ENCODE results near the gene C10orf90.

The C10orf90 gene

GRCh38 chr10:126632705-126633104, 37.8 kb downstream of the C10orf90 start:
- no peak for DNase-seq

GRCh38 chr10:126629925-126630624, 40.4 kb downstream of the C10orf90 start:
- no peak for DNase-seq

GRCh38 chr10:126628746-126629145, 41.7 kb downstream of the C10orf90 start:
- no peak for DNase-seq

- no peak for DNase-seq
These were observed 48.6 kb downstream of the C10orf90 start for GRCh38 chr10:126621846-126622245.

DNA sequence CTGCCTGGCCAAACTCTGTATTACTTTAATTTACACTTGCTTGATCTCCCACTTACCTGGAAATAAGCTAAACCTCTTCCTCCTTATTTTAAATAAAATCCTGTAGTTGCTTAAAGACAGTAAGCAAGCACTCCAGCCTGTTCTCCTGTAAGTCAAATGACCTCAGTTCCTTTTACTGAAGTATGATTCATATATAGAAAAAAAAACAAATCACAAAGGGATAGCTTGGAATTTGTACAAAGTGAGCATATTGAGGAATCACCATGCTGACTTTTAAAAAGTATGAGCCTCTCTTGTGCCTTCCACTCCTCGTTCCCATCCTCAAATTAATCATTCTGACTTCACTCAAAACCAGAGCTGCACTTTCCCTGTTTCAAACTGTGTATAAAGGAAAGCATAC, 52.0 kb downstream of the C10orf90 start:
- DNase-seq = no peak

DNA sequence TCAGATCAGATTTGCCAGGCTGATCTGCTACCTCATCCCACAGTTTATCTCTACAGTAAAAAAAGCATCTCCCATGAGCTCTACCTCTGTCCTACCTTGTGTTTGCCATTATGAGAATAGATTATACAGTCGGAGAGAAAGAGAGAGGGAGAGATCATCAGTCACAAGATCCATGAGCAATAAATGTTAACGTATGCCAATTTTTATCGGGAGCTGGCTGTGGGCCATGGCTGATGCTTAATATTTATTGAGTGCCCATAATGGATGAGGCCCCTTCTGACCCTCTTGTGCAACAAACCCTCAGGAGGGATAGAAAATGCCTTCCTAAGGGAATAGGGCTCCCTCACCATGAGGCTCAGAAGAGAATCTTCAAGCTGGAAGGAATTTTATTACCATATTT, 52.8 kb downstream of the C10orf90 start:
- DNase-seq = no peak

DNA sequence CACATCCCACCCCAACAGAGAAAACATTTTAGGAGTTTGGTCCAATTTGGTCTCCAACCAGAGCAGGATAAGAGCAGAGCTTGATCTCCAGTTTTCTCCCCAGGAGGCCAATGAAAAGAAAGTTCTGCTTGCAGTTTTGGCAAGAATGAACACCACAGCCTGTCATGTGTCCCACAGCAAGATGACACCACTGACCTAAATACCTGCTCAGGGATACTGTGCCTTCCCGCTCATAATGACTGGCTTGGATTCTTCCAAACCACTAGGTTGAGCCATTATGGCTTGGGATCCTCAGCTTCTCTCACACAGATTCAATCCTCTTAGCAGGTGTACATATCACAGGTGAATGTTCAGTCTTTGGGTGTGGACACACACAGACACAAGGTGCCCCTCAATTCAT, 53.3 kb downstream of the C10orf90 start:
- DNase-seq = no peak

- DNase-seq = no peak
These were observed 53.8 kb downstream of the C10orf90 start for GRCh38 chr10:126616737-126617136.

DNA sequence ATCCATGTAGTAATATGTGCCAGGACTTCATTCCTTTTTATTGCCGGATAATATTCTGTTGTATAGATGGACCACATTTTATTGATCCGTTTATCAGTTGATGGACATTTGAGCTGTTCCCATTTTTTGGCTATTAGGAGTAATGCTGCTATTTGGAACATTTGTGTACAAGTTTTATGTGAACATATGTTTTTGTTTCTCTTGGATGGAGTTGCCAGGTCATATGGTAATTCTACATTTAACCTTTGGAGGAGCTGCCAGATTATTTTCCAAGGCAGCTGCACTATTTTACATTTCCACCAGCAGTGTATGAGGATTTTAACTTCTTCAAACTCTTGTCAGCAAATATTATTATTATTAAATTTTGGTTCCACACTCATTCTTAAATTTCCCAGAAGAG, 59.2 kb downstream of the C10orf90 start:
- no peak for DNase-seq

GRCh38 chr10:126609566-126609965, 60.9 kb downstream of the C10orf90 start:
- no peak for DNase-seq

GRCh38 chr10:126599949-126600682, 70.4 kb downstream of the C10orf90 start:
- DNase-seq = no peak

GRCh38 chr10:126598009-126598408, 72.5 kb downstream of the C10orf90 start:
- DNase-seq = no peak

GRCh38 chr10:126597211-126597610, 73.3 kb downstream of the C10orf90 start:
- no peak for DNase-seq

DNA sequence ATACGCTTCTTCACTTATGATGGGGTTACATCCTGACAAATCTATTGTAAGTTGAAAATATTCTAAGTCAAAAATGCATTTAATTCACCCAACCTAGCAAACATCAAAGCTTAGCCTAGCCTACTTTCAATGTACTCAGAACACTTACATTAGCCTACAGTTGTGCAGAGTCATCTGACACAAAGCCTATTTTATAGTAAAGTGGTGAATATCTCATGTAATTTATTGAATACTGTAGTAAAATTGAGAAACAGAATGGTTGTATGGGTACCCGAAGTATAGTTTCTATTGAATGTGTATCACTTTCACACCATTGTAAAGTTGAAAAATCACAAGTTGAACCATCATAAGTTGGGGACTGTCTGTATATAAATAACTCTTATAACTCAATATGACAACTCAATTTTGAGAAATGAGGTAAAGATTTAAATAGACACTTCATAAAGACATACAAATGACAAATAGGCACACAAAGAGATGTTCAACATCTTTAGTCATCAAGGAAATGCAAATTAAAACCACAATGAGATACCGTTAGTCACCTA, 73.9 kb downstream of the C10orf90 start:
- DNase-seq = no peak

DNA sequence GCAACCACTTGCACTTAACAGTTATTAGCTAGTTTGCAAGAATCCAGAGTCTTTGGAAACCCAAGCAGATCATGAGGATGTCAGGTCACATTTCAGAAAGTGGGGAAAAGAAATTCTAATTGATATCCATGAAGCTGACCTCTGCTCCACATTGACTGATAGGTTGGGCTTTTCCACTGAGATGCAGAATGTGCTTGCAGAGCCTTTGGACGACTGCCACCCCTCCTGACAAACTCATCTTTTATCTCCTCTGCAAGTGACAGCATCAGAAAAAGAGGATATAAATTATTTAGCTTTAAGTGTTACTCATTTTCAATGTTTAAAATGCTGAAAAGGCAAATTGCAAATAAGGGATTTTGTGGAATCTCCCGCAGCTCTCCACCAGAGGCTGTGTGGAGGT, 75.3 kb downstream of the C10orf90 start:
- no peak for DNase-seq

GRCh38 chr10:126593968-126594701, 76.4 kb downstream of the C10orf90 start:
- DNase-seq = no peak

DNA sequence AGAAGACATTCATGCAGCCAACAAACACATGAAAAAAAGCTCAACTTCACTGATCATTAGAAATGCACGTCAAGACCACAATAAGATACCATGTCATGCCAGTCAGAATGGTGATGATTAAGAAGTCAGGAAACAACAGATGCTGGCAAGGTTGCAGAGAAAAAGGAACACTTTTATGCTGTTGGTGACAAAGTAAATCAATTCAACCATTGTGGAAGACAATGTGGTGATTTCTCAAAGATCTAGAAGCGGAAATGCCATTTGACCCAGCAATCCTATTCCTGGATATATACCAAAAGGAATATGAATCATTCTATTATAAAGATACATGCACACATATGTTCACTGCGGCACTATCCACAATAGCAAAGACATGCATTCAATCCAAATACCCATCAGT, 77.6 kb downstream of the C10orf90 start:
- DNase-seq = no peak

DNA sequence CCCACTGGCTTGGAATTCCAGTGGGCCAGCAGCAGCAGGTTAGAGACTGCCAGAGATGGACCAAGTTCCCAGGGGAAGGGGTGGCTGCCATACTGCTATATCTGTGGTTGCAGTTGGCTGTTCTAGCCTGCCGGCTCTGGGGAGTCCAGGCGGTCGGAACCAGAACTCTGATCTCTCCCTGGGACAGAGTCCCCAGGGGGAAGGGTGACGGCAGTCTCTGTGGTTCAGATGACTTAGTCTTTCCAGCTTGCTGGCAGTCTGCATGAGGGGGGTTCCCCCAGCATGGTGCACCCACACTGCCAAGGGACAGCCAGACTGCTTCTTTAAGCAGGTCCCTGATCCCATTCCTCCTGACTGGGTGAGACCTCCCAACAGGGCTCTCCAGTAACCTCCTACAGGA, 82.5 kb downstream of the C10orf90 start:
- DNase-seq = no peak

DNA sequence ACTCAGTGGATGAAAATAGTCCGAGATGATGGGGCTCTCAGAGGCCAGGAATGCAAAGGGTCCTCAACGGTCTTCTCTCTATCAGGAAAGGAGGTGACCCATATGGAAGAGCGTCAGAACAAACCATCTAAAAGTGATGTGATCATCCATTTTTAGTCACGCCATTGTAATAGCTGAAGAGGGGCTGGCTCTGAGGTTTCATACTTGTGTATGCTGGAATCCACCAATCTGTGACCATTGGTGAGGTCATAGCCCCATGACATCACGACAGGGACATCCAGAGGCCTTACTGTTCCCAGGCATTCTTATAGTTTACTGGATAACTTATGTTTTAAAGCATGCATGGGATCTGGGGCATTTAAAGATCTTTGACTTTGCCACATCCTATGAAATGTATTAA, 83.6 kb downstream of the C10orf90 start:
- DNase-seq = no peak

GRCh38 chr10:126586128-126586527, 84.4 kb downstream of the C10orf90 start:
- no peak for DNase-seq

GRCh38 chr10:126585249-126586017, 85.1 kb downstream of the C10orf90 start:
- no peak for DNase-seq

DNA sequence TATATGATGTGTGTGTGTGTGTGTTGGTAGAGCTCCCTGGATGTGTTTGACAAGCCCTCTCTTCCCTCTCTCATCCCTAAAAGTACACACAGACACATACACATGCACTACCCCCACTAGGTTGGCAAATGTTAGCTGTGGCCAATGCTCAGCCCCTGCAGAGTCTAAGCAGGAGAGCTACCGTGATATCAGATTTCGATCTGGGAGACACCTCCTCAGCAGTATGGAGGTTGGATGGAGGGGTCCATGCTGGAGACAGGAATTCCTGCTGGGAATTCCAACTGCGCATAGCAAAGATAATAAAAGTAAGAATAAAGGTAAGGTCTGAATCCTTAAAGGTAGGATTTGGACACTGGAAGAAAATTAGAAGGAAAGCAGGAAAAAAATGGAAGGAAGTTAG, 85.7 kb downstream of the C10orf90 start:
- DNase-seq = no peak
